ENCODE data around the gene SYNE3.

SYNE3 gene

DNA sequence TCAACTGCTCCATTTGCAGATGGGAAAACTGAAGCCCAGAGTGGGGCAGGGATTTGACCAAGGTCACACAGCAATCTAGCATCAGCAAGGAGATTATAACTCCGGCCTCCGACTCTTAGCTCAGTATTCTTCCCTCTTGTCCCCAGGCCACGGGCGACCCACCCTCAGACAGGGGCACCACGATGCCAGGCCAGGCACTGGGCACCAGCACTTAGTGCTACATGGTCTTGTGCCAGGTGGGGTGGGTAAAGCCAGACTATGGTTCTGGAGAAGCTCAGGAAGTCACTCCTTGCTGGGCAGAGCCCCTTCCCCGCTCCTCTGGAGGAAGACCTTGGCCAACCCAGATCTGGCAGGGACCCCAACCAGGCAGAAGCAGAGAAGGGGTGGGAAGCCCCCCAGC, 41.5 kb downstream of the SYNE3 start:
- DNase-seq (ENCODE audit: low spot score), result no peak

DNA sequence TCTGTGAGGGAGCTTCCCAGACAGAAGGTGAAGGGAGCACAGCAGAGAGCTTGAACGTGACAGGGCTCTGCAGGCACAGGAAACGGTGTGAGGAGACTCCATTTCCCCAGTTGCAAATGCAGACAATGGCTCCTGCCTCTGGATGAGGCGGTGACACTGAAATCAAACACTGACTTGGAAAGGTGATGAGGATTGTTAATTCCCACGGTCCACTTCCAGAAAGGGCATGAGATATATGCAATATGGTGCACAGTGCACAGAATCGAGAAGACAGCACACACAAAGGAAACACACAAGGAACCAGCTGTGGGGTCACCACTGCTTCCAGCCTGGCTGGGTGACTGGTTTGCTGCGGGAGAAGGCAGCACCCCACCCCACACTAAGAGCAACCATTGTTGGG, 42.0 kb downstream of the SYNE3 start:
- no peak for DNase-seq (ENCODE audit: low spot score)

DNA sequence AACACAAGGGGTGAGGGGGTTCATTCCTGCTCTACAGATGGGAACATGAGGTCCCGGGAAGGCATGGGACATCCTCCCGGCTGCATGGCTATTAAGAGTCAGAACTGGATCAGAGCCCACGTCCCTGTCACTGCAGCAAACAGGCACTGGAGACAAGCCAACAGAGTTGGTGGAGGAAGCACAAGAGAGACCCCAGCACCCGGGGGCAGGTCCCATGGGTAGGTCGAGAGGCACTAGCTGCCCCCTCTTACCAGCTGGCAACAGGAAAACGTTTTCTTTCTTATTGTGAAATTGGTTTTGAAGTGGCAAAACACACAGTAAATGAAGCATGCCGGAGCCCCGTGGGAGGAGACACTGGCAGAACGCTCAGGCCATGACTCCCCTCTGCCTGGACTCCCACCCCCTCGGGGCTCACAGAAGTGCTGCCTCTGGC, 43.6 kb downstream of the SYNE3 start:
- no peak for DNase-seq (ENCODE audit: low spot score)

DNA sequence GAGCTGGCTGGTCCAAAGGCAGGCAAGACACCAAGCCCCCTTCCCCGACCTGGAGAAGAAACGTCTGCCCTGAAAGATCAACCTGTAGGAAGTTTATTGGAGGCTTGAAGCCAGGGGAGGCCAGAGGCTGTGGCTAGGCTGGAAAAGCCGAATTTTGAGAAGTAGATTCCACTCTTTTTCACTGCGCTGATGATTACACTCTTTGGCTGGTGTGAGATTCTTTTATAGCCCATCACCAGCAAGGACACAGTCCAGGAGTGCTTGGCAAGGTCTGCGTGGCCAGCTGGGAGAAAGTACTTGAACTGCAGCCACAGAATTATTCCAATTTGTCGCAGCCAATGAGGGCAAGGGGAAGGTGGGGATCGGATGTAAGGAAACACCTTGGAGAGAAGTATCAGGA, 45.0 kb downstream of the SYNE3 start:
- no peak for DNase-seq (ENCODE audit: low spot score)

DNA sequence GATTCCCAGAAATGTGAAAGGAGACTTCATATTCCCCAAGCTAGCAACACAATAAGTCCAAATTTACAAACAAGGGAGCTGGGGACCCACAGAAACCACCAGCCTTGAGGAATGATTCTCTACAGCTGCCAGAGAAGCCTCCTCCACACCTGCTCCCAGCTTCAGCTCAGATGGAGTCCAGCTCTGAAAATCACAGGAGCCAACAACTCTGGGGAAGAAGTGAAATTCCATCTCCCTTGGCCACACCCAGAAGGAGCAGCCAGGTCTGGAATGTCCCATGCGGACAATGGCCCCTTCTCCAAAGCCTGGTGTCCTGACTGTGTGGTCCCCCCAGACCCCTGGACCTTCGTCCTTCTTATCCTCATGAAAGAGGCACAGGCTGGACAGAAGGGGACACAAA, 45.4 kb downstream of the SYNE3 start:
- no peak for DNase-seq (ENCODE audit: low spot score)

DNA sequence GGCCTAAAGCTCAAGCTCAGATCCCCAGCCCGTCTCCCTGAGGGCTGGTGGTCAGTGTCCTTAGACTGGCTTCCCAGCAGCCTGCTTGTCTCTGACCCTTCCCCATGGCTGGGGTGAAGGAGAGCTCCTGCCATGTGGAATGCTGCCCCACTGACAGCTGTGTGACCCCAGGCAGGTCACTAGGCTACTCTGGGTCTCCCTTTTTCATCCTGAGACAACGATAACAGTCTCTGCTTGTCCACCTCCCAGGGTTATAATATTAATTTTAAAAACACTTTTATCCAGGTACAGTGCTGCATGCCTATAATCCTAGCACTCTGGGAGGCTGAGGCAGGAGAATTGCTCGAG, 47.3 kb downstream of the SYNE3 start:
- DNase-seq (ENCODE audit: low spot score), result no peak

DNA sequence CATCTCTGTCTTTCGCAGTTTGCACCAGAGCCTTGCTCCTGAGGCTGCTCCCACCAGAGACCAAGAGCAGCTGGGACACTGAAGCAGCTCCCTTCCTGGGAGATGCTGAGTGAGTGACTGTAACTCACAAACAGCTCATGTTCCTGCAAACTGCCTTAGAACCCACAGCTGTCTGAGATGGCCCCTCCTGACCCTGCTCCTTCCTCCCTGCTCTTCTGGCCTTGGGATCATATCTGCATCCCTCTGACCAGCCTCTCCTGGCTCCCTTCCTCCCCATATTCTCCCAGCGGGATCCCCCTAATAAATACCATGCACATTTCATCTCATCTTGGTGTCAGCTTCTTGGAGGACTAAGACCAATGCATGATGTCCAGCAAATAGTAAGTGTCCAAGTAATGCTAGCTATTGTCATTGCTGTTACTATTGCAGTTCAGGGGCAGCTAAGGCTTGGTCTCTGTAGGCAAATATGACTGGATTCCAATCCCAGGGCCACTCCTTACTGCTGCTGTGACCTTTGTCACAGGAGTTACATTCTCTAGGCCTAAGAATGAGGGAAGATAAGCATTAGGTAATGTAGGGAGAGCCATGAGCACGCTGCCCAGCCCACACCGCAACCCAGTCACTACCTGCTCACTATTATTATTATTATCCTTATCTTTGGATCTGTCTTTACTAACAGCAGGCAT, 47.9 kb downstream of the SYNE3 start:
- no peak for DNase-seq (ENCODE audit: low spot score)

DNA sequence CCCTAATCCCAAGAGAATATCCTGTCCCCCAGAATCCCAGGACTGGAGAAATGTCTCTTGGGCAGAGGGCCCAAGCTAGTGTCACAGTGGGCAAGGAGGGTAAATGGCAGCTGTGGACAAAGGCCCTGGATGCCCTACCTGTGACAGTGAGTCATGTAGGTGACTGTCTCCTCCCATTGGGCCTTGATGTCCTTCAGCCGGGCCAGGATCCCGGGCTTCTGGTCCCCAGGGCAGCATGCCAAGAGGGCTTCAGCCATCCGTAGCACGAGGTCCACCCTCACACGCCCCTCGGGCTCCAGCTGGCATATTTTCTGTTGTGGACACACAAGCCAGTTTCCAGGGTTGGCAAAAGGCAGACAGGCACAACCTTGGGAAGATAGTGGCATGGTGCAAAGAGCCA, 48.8 kb downstream of the SYNE3 start:
- no peak for DNase-seq (ENCODE audit: low spot score)

DNA sequence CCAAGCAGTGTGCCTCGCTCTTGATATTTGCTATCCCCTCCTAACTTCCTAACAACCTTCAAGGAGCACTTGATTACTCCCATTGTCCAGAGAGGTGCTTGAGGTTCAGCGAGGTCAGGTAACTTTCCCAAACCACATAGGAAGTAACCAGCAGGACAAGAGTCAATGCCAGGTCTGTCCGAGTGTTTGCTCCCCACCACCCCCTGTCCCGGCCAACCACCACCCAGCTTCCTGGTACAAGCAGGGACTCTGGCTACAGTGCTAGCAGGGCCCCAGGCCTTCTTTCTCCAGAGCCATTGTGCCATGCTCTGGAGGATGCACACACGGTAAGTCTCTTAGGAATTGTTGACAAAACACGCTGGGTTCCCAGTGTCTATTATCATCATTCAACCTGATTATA, 49.2 kb downstream of the SYNE3 start:
- no peak for DNase-seq (ENCODE audit: low spot score)

Data from CD4-positive, alpha-beta T cell treated with Interleukin-6 at 100 ng/mL for 8 hours (primary cell).